ENCODE measurements around the gene ZBTB37. TPM values are rescaled to one million over a fixed set of nuclear protein-coding genes. Genes with fewer than 3 reads are reported as not detected.

The ZBTB37 gene
- total and polyA plus RNA-seq, 9 of the 15 experiments (the other 6 are each of a cell fraction or from before 2014, with no cell fraction given) = 1.3 to 13.9 (median 5.4) TPM

DNA sequence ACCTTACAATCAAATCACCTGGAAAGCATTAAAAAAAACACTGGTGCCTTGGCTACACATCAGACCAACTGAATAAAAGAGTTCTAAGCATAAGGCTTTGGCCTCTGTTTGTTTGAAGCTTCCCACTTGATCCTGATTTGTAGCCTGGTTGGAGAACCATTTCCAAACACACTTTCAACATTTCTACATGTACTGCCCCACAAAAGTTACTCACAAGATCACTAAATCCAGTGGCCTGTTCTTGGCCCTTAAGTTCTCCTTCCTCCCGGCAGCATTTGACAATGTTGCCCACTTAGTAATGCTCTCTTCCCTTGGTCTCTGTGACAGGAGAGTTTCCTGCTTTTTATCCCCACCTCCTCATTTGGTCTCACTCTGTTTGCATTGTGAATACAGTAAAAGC, 12.2 kb upstream of the ZBTB37 start:
- Histone ChIP-seq H3K9ac (ENCODE audit: insufficient read depth in 1 of 2, low read depth in 2 of 2, low read length in 2 of 2) (no peak overlapping the region), H3K27ac (ENCODE audit: extremely low read depth, low read depth, low read length) (no peak overlapping the region), H3K36me3 (ENCODE audit: control insufficient read depth, insufficient read depth, low read length) (peaks cover 80% of the 10 kb centered on the region), H3K79me2 (ENCODE audit: control insufficient read depth, insufficient read depth, low read length) (no peaks in the 10 kb centered on the region), H4K20me1 (replicated peaks; ENCODE audit: control insufficient read depth, insufficient read depth, low read length) (no peaks in the 10 kb centered on the region), H2AFZ (ENCODE audit: low read depth, low read length) (no peak overlapping the region), H3K4me3 (no peak overlapping the region), H3K9me1 (ENCODE audit: control insufficient read depth, insufficient read depth, low read length) (no peaks in the 10 kb centered on the region), H3K27me3 (ENCODE audit: control insufficient read depth in 2 of 2, insufficient read depth in 2 of 2, low read length in 2 of 2) (no peaks in the 10 kb centered on the region), H3K4me1 (replicated peaks in 1 of 2; ENCODE audit: control insufficient read depth in 2 of 2, insufficient read depth in 2 of 2, low read length in 2 of 2) (no peaks in the 10 kb centered on the region), H3K9me3 (replicated peaks; ENCODE audit: control insufficient read depth, insufficient read depth, low read depth, low read length) (no peaks in the 10 kb centered on the region), H3K4me2 (ENCODE audit: insufficient read depth, low read length) (no peak overlapping the region)
- WGBS (ENCODE audit: insufficient coverage, low coverage, missing lambda C conversion rate) = 84% methylated on average over 1 of the region's 1 CpG
- in situ Hi-C loops (cut with MboI) (no loop called here), intact Hi-C loops (cut with micrococcal nuclease) (no loop called here)
- POLR2A ChIA-PET = interaction anchor here (0.7 to 10.4 kb wide), 3 partner anchors 8 to 12 kb away, joined by 3 to 183 read pairs (median 11); partner anchors contain the start of genes GAS5 and ZBTB37
- no peak for FAIRE-seq
- CTCF ChIA-PET (ENCODE audit: low intra/inter-chr PET ratio) = no interaction called here
- no peak for ATAC-seq
- no TSS peak for BruUV-seq (replicated peaks)
- DNase-seq (ENCODE audit: extremely low read depth in 1 of 4, low spot score in 3 of 4) = no peak
- peak; percentile 48; the same call in 1 of the 2 replicates for TF ChIP-seq POLR2A (conservative IDR thresholded peaks at IDR 0.05)
- peak; percentile 42; the same call in 1 of the 2 replicates for TF ChIP-seq SUPT5H (IDR thresholded peaks at IDR 0.05)
- no peak for TF ChIP-seq CREB1 (IDR thresholded peaks at IDR 0.05)
- no peak for TF ChIP-seq CREB1 (CRISPR knock-in tag; IDR thresholded peaks at IDR 0.05)

- DNase-seq (ENCODE audit: extremely low read depth in 1 of 4, low spot score in 3 of 4) (no peak), ATAC-seq (no peak), FAIRE-seq (no peak)
- CTCF ChIA-PET (ENCODE audit: low intra/inter-chr PET ratio) = no interaction called here
- no peaks in the 10 kb centered on the region for H3K9me1 ChIP-seq (ENCODE audit: control insufficient read depth, insufficient read depth, low read length)
- H3K4me3 ChIP-seq = no peak overlapping the region
- H3K4me2 ChIP-seq (ENCODE audit: insufficient read depth, low read length) = no peak overlapping the region
- BruUV-seq (replicated peaks) = no TSS peak
- intact Hi-C loops (cut with micrococcal nuclease) (no loop called here), in situ Hi-C loops (cut with MboI) (no loop called here)
- peaks cover 72% of the 10 kb centered on the region for H3K36me3 ChIP-seq (ENCODE audit: control insufficient read depth, insufficient read depth, low read length)
- 86% methylated on average over 2 of the region's 2 CpGs for WGBS (ENCODE audit: insufficient coverage, low coverage, missing lambda C conversion rate)
- TF ChIP-seq FOXJ2 (tag; IDR thresholded peaks at IDR 0.05) (0 out of 2 replicates have a peak, but pooled peaks have one; percentile 17), PCBP2 (IDR thresholded peaks at IDR 0.05; ENCODE audit: low read depth, low read length, poor library complexity, severe bottlenecking) (no peak), RFX1 (IDR thresholded peaks at IDR 0.05) (peak; percentile 64)
- no peak overlapping the region for H3K27ac ChIP-seq (ENCODE audit: extremely low read depth, low read depth, low read length)
- POLR2A ChIA-PET = interaction anchor here (0.8 to 10.4 kb wide), 6 partner anchors 7 to 33 kb away, joined by 3 to 183 read pairs (median 6); partner anchors contain the start of genes DARS2, GAS5 and ZBTB37
- no peaks in the 10 kb centered on the region for H3K27me3 ChIP-seq (ENCODE audit: control insufficient read depth in 2 of 2, insufficient read depth in 2 of 2, low read length in 2 of 2)
- H3K79me2 ChIP-seq (ENCODE audit: control insufficient read depth, insufficient read depth, low read length) = no peaks in the 10 kb centered on the region
- no peak overlapping the region for H3K9ac ChIP-seq (ENCODE audit: insufficient read depth in 1 of 2, low read depth in 2 of 2, low read length in 2 of 2)
- H3K9me3 ChIP-seq (replicated peaks; ENCODE audit: control insufficient read depth, insufficient read depth, low read depth, low read length) = no peaks in the 10 kb centered on the region
- H2AFZ ChIP-seq (ENCODE audit: low read depth, low read length) = no peak overlapping the region
- no peaks in the 10 kb centered on the region for H3K4me1 ChIP-seq (replicated peaks in 1 of 2; ENCODE audit: control insufficient read depth in 2 of 2, insufficient read depth in 2 of 2, low read length in 2 of 2)
- no peaks in the 10 kb centered on the region for H4K20me1 ChIP-seq (replicated peaks; ENCODE audit: control insufficient read depth, insufficient read depth, low read length)
Observed at GRCh38 chr1:173856903-173857302, 11.3 kb upstream of the ZBTB37 start.

Data from K562 (cell line).